Fibroblast of pulmonary artery (primary cell): Measurements from ENCODE around the gene PHLDB2.

Experiments used
- DNase-seq: peaks from one replicate; pipeline ENCODE4 v3.0.0-alpha.2; 2010; ENCODE audit warnings: low read depth
- H3K4me3 ChIP-seq: replicated peaks from 2 replicates; pipeline ENCODE4 v1.5.1; 2011; ENCODE audit warnings: low read depth, mild to moderate bottlenecking, control low read depth, low read length, moderate library complexity
- CTCF ChIP-seq: IDR thresholded peaks from 2 replicates; pipeline ENCODE4 v1.5.1; 2011; ENCODE audit warnings: mild to moderate bottlenecking, control low read depth, low read length, inconsistent platforms; ENCODE audit errors: missing control alignments

PHLDB2 gene

GRCh38 chr3:111863942-111864694, 5.1 kb downstream of the PHLDB2 start:
- H3K4me3 ChIP-seq: no peak overlapping the region
- no peak for TF ChIP-seq CTCF
- no peak for DNase-seq

GRCh38 chr3:111864821-111865656, 6.0 kb downstream of the PHLDB2 start:
- peak; percentile 36 for TF ChIP-seq CTCF
- H3K4me3 ChIP-seq: peak overlapping the region; percentile 10
- DNase-seq: peak; percentile 96

- no peak overlapping the region for H3K4me3 ChIP-seq
- no peak for TF ChIP-seq CTCF
- no peak for DNase-seq
Measured at GRCh38 chr3:111867889-111868426, 8.9 kb downstream of the PHLDB2 start.

GRCh38 chr3:111870620-111871019, 11.6 kb downstream of the PHLDB2 start:
- no peak overlapping the region for H3K4me3 ChIP-seq
- TF ChIP-seq CTCF: no peak
- DNase-seq: no peak

- no peak for TF ChIP-seq CTCF
- H3K4me3 ChIP-seq: no peak overlapping the region
- no peak for DNase-seq
Measured at GRCh38 chr3:111871809-111872623, 13.0 kb downstream of the PHLDB2 start.

GRCh38 chr3:111872979-111873378, 13.9 kb downstream of the PHLDB2 start:
- H3K4me3 ChIP-seq: no peak overlapping the region
- TF ChIP-seq CTCF: no peak
- DNase-seq: no peak
